ENCODE results near the gene CDK19.

Gene CDK19

GRCh38 chr6:110687326-110687725 lies 127.9 kb downstream of the CDK19 start:
- Histone ChIP-seq H3K36me3 (ENCODE audit: control insufficient read depth, insufficient read depth, low read length) (no peaks in the 10 kb centered on the region; the same call in 1 of the 2 replicates), H3K27me3 (replicated peaks; ENCODE audit: control insufficient read depth, insufficient read depth, low read length) (no peaks in the 10 kb centered on the region), H3K4me3 (replicated peaks; ENCODE audit: low read depth, low read length) (no peak overlapping the region)
- DNase-seq (ENCODE audit: extremely low read depth, insufficient read length): no peak
- TF ChIP-seq CTCF (IDR thresholded peaks at IDR 0.05; ENCODE audit: insufficient read depth, low read length, poor library complexity, severe bottlenecking): no peak

- no peak for DNase-seq (ENCODE audit: extremely low read depth, insufficient read length)
- no peak for TF ChIP-seq CTCF (IDR thresholded peaks at IDR 0.05; ENCODE audit: insufficient read depth, low read length, poor library complexity, severe bottlenecking)
- H3K27me3 ChIP-seq (replicated peaks; ENCODE audit: control insufficient read depth, insufficient read depth, low read length): no peaks in the 10 kb centered on the region
- no peak overlapping the region for H3K4me3 ChIP-seq (replicated peaks; ENCODE audit: low read depth, low read length)
- H3K36me3 ChIP-seq (ENCODE audit: control insufficient read depth, insufficient read depth, low read length): no peaks in the 10 kb centered on the region
Observed at GRCh38 chr6:110683241-110683640, 132.0 kb downstream of the CDK19 start.

- Histone ChIP-seq H3K27me3 (replicated peaks; ENCODE audit: control insufficient read depth, insufficient read depth, low read length) (no peaks in the 10 kb centered on the region), H3K36me3 (ENCODE audit: control insufficient read depth, insufficient read depth, low read length) (no peaks in the 10 kb centered on the region), H3K4me3 (replicated peaks; ENCODE audit: low read depth, low read length) (no peak overlapping the region)
- DNase-seq (ENCODE audit: extremely low read depth, insufficient read length): peak; percentile 56
- peak; percentile 65 for TF ChIP-seq CTCF (IDR thresholded peaks at IDR 0.05; ENCODE audit: insufficient read depth, low read length, poor library complexity, severe bottlenecking)
Observed at GRCh38 chr6:110682460-110682853, 132.8 kb downstream of the CDK19 start.

- H3K4me3 ChIP-seq (replicated peaks; ENCODE audit: low read depth, low read length): no peak overlapping the region
- no peaks in the 10 kb centered on the region for H3K36me3 ChIP-seq (ENCODE audit: control insufficient read depth, insufficient read depth, low read length)
- DNase-seq (ENCODE audit: extremely low read depth, insufficient read length): no peak
- H3K27me3 ChIP-seq (replicated peaks; ENCODE audit: control insufficient read depth, insufficient read depth, low read length): no peaks in the 10 kb centered on the region
- no peak for TF ChIP-seq CTCF (IDR thresholded peaks at IDR 0.05; ENCODE audit: insufficient read depth, low read length, poor library complexity, severe bottlenecking)
Observed at GRCh38 chr6:110681543-110682459, 133.5 kb downstream of the CDK19 start.

- Histone ChIP-seq H3K4me3 (replicated peaks; ENCODE audit: low read depth, low read length) (no peak overlapping the region), H3K36me3 (ENCODE audit: control insufficient read depth, insufficient read depth, low read length) (no peaks in the 10 kb centered on the region), H3K27me3 (replicated peaks; ENCODE audit: control insufficient read depth, insufficient read depth, low read length) (no peaks in the 10 kb centered on the region)
- no peak for DNase-seq (ENCODE audit: extremely low read depth, insufficient read length)
- TF ChIP-seq CTCF (IDR thresholded peaks at IDR 0.05; ENCODE audit: insufficient read depth, low read length, poor library complexity, severe bottlenecking): no peak
Observed at GRCh38 chr6:110676396-110676795, 138.9 kb downstream of the CDK19 start.

Measured in GM06990 (cell line).